ENCODE data around the gene ART4.

Gene ART4

GRCh38 chr12:14852880-14853279 lies 9.6 kb upstream of the ART4 start:
- DNase-seq (ENCODE audit: low spot score) = no peak
- peak; percentile 58 for FAIRE-seq

DNA sequence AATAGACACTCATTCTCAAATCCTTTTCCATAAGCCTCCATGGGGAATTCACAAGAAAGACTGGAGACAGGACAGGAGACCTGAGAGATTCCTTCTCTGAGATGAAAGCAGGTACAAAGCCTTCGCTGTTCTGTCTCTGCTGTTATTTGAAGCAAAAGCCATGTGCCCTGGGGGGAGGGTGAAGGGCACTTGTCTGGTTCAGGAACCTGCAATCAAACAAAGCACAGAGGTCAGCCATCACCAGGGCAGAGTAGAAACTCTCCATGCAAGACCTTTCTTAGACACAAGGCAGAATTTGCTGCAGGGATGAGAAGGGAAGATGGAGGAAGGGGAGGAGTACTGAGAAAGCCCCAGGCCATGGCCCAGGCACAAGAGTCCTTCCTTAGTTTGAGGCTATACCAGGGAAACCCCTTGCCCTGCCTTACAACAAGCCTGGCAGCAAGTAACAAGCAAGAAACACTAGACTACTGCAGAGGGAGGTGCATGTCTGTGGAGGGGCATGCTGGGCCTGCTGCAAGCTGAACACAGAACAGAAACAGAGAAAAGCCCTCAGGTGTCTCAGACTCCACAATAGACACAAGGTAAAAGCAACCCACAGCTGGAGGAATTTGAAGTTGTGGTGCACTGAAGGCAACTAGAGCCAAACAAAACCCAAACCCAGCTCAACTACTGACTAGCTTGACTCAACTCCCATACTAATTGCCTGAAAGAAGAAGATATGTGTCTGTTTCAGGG lies 7.8 kb upstream of the ART4 start:
- DNase-seq (ENCODE audit: low spot score) (no peak), FAIRE-seq (no peak)

- DNase-seq (ENCODE audit: low spot score) (no peak), FAIRE-seq (no peak)
Observed at GRCh38 chr12:14849661-14850060, 6.3 kb upstream of the ART4 start.

DNA sequence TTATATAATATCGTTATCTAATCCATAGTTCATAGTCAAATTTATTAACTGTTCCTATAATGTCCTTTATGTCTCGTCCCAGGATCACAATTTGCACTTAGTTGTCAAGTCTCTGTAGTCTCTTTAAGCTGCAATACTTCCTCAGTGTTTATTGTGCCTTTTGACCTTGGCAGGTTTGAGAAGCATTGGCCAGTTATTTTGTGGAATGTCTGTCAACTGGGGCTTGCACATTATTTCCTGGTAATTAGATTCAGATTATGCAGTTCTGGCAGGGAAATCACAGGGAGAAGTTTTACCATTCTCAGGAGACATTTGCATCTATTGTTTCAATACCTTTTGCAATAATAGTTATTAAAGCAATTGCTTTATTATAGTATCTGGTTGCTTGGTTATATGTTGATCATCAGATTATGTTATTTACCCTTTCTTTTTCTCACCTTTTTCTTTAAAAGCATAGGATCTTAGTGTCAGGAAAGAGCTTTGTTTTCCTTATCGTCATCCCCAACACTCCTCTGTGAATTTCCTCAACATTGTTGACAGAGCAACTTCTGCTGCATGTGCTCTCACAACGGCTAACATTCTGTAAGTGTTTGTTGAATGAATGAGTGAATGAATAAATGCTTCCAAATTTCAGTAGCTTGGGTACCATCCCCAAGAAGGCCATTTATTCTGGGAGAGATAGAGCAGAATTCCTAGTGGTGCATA lies 3.7 kb upstream of the ART4 start:
- FAIRE-seq = peak; percentile 90

DNA sequence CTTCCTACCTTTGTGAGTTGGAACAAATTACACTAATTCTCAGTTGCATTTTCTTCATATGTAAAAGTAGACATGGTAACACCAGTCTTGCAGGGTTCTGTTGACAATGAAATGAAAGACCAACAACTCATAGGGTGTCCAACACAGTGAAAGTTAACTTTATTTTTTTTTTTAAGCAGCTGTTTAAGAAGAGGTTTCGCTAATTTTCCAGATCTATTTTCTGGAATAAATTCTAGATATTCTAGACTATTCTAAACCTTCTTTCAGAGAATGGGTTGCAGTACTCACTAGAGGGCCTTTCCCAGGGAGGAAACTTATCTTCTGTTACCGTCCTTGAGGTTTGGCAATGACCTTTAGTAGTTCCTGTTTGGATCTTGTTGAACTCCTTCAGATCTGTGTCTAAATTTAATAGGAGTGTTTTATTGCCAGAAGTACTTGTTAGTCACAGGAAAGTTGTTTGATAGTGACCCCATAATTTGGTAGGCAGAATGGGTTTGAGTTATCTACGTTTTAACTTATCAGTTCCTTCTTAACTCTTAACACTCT lies 2.8 kb upstream of the ART4 start:
- no peak for FAIRE-seq

More for the DNA sequence above, 3.7 kb upstream of the ART4 start:
- DNase-seq (ENCODE audit: low spot score) = no peak

DNA sequence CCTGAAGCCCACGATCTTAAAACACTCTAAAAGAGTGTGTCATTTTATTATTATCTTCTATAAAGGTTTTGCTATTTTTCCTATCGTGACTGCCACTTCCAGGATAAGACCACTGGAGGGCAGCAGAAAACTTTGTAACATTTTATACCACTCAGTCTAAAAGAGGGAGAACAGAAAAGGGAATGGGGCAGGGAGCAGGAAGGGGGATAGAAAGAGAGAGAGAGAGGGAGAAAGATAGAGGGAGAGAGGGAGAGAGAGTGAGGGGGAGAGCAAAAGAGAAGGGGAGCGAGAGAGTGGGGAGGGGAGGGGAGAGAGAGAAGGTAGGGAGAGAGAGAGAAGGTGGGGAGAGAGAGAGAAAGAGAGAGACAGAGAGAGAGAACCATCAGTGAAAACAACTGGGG lies 2.0 kb upstream of the ART4 start:
- DNase-seq (ENCODE audit: low spot score) (peak; percentile 64), FAIRE-seq (no peak)

More for the DNA sequence above, 2.8 kb upstream of the ART4 start:
- no peak for DNase-seq (ENCODE audit: low spot score)

- no peak for DNase-seq (ENCODE audit: low spot score)
- FAIRE-seq = no peak
Observed at GRCh38 chr12:14844401-14844800, 1.1 kb upstream of the ART4 start.

DNA sequence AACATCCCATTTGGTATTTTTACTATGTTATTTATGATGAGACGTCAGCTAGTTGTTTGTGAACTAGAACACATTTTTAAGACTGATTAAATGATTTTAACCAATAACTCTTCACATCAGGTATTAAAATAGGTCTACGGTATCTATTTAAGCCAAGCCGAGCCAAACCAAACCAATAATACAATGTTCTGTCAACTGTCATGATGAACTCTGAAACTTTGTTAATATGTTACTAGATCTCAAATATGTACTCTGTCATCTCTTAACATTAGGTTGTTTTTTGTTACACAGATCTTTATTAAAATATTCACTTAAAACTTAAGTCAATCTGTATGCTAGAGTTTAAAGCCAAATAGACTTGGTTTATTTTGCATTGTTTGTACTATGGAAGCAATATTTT lies 1.0 kb downstream of the ART4 start:
- FAIRE-seq = no peak
- DNase-seq (ENCODE audit: low spot score) = no peak

- FAIRE-seq (peak; percentile 71), DNase-seq (ENCODE audit: low spot score) (peak; percentile 47)
Observed at GRCh38 chr12:14841761-14842160, 1.6 kb downstream of the ART4 start.

GRCh38 chr12:14840616-14841015 lies 2.7 kb downstream of the ART4 start:
- DNase-seq (ENCODE audit: low spot score) (no peak), FAIRE-seq (peak; percentile 58)

GRCh38 chr12:14839262-14839661 lies 4.1 kb downstream of the ART4 start:
- DNase-seq (ENCODE audit: low spot score) (no peak), FAIRE-seq (peak; percentile 63)

DNA sequence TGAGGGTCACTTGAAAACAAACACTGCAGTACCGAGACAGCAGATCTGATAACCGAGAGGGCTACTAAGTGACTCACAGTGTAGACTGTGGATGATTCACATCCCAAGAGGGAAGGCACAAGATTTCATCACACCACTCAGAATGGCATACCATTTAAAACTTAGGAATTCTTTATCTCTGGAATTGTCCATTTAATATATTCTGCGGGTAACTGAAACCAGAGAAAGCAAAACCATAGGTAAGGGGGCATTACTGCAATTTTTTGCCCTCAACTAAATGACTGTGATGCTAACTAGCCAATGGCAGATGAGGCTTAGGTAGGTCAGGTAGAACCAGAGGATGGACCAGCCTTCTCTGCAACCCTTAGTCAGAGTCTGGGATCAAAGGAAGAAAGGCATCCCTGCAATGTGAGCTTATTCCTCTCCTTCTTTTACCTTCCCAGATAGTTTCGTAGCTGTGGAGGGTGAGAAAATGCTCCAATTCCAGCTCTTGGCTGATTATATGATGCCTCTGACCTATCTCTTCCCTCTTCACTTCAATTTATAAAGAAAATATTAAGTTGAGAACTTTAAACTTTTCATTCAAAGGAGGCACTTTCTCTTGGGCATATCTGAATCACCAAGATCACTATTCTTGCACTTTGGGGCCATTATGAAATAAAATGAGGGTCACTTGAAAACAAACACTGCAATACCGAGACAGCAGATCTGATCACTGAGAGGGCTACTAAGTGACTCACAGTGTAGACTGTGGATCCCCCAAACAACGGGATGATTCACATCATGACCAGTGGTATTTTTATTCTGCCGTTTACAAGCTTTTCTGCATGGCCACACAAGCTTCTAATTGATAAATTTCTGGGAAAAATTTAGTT lies 6.8 kb downstream of the ART4 start:
- FAIRE-seq (peak; percentile 53), DNase-seq (ENCODE audit: low spot score) (peak; percentile 60)

DNA sequence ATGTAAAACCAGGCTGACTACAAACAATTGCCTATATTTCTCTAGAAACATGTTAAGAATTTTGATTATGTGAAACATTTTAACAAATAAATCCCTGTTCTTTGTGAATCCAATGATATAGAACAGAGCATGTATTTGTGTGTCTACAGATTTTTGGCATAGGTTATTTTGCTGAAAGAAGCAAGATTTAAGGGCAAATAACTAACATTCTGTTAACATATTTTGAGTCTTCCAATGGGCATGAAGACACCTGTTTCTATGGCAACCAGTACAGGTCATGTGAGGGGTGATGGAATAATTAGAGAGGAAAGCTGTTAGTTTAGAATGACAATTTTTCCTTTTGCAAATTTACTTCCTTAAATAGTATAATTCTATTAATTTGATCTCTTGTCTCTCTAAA lies 8.8 kb downstream of the ART4 start:
- no peak for DNase-seq (ENCODE audit: low spot score)
- FAIRE-seq = no peak

GRCh38 chr12:14833952-14834351 lies 9.4 kb downstream of the ART4 start:
- FAIRE-seq (no peak), DNase-seq (ENCODE audit: low spot score) (no peak)

DNA sequence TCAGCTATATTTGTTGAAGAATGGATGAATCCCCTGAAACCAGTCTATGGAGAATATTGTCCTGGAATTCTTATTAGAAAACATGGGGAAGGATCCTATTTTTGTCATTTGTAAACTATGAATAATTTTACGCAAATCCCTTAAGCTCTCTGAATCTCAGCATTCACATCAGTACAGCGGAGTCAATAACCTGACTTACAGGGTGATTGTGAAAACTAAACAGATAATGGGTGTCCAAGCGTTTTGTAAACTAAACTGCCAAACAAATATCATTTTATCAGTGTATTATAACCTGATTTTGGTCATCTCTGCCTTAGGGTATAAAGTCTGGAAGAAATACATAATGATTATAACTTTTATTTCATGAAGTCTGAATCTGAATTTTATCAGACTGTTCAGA lies 10.0 kb downstream of the ART4 start:
- FAIRE-seq = no peak
- DNase-seq (ENCODE audit: low spot score) = no peak

DNA sequence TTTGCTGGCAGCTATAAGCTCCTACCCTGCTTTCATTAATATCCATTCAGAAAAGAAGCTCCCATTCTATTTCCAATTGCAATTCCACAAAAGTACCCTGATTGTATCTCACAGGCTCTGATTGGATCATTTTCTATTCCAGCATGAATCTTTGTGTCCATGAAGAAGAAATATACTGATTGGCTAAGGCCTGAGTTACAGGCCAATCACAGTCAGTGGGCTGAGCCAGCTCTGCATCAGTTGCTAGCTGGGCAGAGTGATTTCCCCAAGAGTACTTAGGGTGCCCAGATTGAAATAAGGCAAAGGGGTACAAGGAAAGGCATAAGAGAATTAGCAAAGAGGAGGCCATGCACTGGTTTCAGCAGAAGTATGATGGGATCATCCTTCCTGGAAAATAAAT lies 14.4 kb downstream of the ART4 start:
- no peak for DNase-seq (ENCODE audit: low spot score)

GRCh38 chr12:14827043-14827442 lies 16.3 kb downstream of the ART4 start:
- DNase-seq (ENCODE audit: low spot score) = no peak
- no peak for FAIRE-seq

More for the DNA sequence above, 14.4 kb downstream of the ART4 start:
- no peak for FAIRE-seq

DNA sequence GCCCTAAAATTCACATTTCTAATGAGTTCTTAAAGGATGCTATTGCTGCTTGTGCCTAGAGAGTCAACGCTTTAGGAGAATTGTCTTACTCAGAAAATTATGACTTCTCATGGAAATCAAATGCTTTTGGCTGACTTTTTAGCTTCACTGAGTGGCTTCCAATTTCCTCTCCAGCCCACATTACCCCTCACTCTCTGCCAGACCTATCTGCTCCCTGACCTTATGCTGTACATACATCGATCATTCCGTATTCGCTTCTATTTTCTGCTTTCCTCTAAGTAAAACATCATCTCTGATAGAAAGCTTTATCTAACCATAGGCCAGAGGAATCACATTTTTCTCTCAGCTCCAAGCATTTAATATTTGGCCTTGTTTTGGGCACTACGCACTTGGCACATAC lies 16.8 kb downstream of the ART4 start:
- DNase-seq (ENCODE audit: low spot score) (no peak), FAIRE-seq (no peak)

DNA sequence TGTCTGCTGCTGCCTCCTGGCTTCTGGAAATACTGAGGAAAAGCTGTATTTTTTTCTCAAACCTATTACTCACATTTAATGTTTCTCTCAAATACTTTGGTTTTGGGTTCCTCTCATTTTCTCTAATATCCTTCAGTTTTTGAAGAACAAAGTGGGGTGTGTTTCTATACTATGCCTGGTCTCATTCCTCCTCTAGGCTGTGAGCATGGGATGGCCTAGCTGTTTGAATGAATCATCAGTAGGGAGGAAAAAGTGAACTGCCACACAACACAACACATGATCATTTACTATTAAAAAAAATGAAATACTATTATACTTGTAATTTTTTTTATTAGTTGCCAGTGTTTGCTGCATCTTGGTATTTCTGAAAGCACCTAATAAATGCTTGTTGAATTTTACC lies 18.1 kb downstream of the ART4 start:
- DNase-seq (ENCODE audit: low spot score) (no peak), FAIRE-seq (no peak)

GRCh38 chr12:14824012-14824634 lies 19.2 kb downstream of the ART4 start:
- FAIRE-seq = no peak
- no peak for DNase-seq (ENCODE audit: low spot score)

DNA sequence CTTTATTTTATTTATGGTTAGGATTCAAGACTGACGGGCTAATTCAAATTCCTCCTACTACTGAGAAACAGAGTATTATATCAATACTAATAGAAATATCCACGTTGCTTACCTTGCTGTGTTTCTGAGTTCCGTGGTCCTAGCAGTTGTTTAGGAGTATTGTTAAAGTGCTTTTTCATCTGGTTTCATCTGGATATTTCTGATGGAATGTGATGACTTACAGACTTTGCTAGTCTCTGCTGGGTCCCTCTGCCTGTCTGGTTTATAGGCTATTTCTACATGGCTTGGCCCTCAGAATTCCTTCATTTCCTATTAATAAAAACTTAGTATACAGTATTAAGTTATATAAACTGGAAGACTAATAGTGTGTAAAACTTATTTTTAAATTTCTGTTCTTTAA lies 29.3 kb downstream of the ART4 start, which contains the start of gene SMCO3:
SMCO3 (minus strand) TSS at position 169 of the 400 bp plus-strand sequence. CDS start 7,502 bp downstream, outside the sequence.
- no peak for FAIRE-seq
- no peak for DNase-seq (ENCODE audit: low spot score)

All from urothelium cell line (cell line).